HCT116 (cell line): Measurements from ENCODE around the gene TMEM54.

Source experiments
- ELF1 ChIP-seq: IDR thresholded peaks from 2 replicates; pipeline ENCODE4 v1.6.1; 2012; ENCODE audit warnings: low read depth, borderline replicate concordance
- EZH2 ChIP-seq: fragments of 200-600 bp; sonication (generic); IDR thresholded peaks from 2 replicates; pipeline ENCODE4 v1.6.1; 2017; ENCODE audit warnings: antibody characterized with exemption, mixed run types
- POLR2A ChIP-seq: IDR thresholded peaks from 2 replicates; pipeline ENCODE4 v1.7.0; 2011; ENCODE audit warnings: borderline replicate concordance; ENCODE audit not compliant: insufficient read depth, insufficient read length; ENCODE audit errors: extremely low read depth
- POLR2AphosphoS5 ChIP-seq: IDR thresholded peaks from 2 replicates; pipeline ENCODE4 v1.6.1; 2011; ENCODE audit warnings: mild to moderate bottlenecking, low read depth, low read length, moderate library complexity
- SRF ChIP-seq: IDR thresholded peaks from 2 replicates; pipeline ENCODE4 v1.6.1; 2012; ENCODE audit warnings: low read depth
- TF ChIP-seq, protein P1 (sequence below), 3 experiments: fragments of 200-600 bp in 1 of 3; sonication (generic) in 1 of 3; IDR thresholded peaks in 2 of 3; conservative IDR thresholded peaks in 1 of 3; 2 replicates each; pipeline ENCODE4 v1.5.1; 2012 to 2017; ENCODE audit warnings: low read depth in 2 of 3, low read length in 2 of 3, antibody characterized with exemption in 1 of 3, borderline replicate concordance in 1 of 3, control low read depth in 1 of 3, mild to moderate bottlenecking in 1 of 3, mixed read lengths in 1 of 3, mixed run types in 1 of 3, moderate library complexity in 1 of 3; ENCODE audit not compliant: insufficient read depth in 1 of 3

DNA sequence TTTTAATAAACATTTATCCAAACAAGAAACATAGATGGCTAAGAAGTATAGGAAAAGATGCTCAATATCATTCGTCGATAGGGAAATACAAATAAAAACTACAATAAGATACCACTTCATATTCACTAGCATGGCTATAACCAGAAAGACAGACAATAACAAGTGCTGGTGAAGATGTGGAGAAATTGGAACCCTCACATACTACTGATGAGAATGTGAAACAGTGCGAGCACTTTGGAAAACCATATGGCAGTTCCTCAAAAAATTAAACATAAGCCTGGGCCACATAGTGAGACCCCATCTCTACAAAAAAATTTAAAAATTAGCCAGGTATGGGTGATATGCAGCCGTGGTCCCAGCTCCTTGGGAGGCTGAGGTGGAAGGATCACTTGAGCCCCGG, 9.1 kb upstream of the TMEM54 start:
- TF ChIP-seq SRF: no peak
- TF ChIP-seq, protein P1, sequence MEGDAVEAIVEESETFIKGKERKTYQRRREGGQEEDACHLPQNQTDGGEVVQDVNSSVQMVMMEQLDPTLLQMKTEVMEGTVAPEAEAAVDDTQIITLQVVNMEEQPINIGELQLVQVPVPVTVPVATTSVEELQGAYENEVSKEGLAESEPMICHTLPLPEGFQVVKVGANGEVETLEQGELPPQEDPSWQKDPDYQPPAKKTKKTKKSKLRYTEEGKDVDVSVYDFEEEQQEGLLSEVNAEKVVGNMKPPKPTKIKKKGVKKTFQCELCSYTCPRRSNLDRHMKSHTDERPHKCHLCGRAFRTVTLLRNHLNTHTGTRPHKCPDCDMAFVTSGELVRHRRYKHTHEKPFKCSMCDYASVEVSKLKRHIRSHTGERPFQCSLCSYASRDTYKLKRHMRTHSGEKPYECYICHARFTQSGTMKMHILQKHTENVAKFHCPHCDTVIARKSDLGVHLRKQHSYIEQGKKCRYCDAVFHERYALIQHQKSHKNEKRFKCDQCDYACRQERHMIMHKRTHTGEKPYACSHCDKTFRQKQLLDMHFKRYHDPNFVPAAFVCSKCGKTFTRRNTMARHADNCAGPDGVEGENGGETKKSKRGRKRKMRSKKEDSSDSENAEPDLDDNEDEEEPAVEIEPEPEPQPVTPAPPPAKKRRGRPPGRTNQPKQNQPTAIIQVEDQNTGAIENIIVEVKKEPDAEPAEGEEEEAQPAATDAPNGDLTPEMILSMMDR (IDR thresholded peaks at IDR 0.05 in 2 of 3, conservative IDR thresholded peaks at IDR 0.05 in 1 of 3; ENCODE audit: borderline replicate concordance in 1 of 3, insufficient read depth in 1 of 3, low read depth in 2 of 3, low read length in 2 of 3): no peak
- TF ChIP-seq EZH2: no peak
- no peak for TF ChIP-seq POLR2AphosphoS5
- TF ChIP-seq POLR2A: no peak
- no peak for TF ChIP-seq ELF1
